IPS-18a (cell line): ENCODE data around the gene EFCAB13.
A peak's percentile ranks its signal among the peaks of the same experiment; 100 is the strongest.

Experiments used
- H3K27ac ChIP-seq: one replicate; pipeline ENCODE4 v1.5.1; 2013; ENCODE audit warnings: low read length
- H3K27me3 ChIP-seq: one replicate; pipeline ENCODE4 v1.6.1; 2013; ENCODE audit warnings: mild to moderate bottlenecking, low read length; ENCODE audit not compliant: control insufficient read depth, insufficient read depth
- H3K36me3 ChIP-seq: one replicate; pipeline ENCODE4 v1.6.1; 2013; ENCODE audit warnings: low read depth, low read length; ENCODE audit not compliant: control insufficient read depth
- H3K4me1 ChIP-seq: one replicate; pipeline ENCODE4 v1.6.1; 2013; ENCODE audit warnings: low read depth, low read length; ENCODE audit not compliant: control insufficient read depth
- H3K4me3 ChIP-seq: one replicate; pipeline ENCODE4 v1.5.1; 2013; ENCODE audit warnings: low read length
- H3K9ac ChIP-seq: one replicate; pipeline ENCODE4 v1.6.1; 2013; ENCODE audit warnings: mild to moderate bottlenecking, low read length, moderate library complexity
- H3K9me3 ChIP-seq: one replicate; pipeline ENCODE4 v1.6.1; 2013; ENCODE audit warnings: low read depth, low read length; ENCODE audit not compliant: control insufficient read depth

The EFCAB13 gene, protein sequence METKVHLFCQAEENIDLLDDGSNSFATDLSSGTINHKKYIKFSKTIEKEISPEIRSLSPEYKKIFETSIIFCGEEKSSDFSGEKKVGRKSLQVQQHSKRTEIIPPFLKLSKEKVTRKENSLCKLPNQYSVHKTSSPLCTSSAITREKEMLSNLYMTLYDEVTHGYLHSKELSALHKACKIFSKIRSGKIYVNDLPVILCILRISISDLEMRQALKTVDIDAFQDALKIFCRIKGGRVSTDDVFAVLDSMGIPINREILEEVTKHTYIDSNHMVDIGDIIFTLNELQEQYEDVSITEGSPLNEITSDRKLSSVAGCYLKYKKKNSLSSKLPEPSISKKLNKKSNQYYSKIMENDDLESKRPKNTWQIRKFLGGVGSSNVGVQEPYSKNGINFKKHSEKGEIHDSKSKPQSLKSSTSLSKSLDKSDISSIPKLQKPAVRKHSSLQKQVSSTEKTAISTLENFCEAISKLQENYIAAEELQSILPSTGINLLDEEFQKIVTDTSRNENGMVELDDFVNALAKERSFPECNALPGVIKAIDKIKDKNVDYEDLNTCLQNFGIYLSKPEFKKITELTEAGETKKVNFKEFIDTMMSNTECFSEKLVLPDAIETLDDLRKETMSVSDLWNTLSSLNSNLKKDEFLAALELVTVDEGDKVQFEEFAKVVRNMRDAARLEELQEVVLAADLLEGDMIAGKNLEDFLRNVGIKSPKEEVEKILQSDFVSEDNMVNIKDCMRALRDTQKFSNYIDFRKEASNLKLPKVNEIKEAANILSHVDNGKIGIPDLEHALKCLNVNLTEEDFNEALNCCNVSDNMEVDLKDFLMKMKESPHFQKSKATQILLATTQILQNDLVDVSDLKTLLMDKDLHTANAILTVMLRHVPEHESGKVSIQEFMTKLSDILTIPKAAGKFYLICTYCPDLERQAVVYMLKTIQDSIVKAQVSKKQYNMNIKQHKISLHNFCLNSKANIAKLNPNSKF

DNA sequence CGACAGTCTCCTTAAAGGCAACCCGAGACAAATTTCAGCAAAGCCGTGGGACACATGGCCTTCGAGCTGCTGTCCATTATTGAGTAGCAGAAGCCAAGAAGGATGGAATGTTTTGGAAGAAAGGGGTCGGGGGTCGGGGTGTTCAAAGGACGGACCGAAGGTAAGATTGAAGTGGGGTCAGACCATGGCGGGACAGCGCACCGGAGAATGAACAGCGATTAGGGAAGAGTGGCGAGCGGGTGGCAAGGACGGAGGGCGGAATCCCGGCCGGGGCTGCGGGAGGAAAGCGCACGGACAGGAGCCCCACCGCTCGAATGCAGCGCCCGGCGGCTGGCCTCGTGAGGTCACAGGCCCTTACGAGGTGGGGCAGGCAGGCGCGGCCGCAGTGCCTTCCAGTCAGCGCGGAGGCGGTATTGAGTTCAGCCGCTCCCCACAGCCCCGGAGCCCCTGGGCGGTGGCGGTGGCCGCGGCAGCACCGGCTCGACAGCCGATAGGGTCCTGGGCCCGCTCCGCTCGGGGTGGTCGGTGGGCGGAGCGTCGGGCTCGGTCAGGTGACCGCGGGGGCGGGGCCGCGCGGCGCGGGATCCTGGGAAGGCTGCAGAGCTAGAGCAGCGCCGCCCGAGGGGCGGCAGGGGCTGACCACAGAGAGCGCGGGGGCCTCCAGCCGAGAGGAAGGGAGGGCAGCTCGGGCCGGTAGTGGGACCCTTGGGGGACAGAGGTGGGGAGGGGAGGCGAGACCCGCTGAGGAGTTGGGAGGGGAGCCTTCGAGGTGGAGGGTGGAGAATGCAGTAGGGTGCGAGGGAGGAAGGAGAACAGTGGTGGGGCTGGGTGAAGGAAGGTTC, at the start of gene EFCAB13:
Gene EFCAB13 (plus strand): TSS at position 574 of the 842 bp plus-strand sequence. CDS start 4,399 bp downstream, outside the sequence.
- Histone ChIP-seq H3K27ac (no peak within 1 kb of the TSS), H3K9me3 (peaks cover 5% of the 10 kb centered on the region), H3K36me3 (no peaks in the 10 kb centered on the region)

DNA sequence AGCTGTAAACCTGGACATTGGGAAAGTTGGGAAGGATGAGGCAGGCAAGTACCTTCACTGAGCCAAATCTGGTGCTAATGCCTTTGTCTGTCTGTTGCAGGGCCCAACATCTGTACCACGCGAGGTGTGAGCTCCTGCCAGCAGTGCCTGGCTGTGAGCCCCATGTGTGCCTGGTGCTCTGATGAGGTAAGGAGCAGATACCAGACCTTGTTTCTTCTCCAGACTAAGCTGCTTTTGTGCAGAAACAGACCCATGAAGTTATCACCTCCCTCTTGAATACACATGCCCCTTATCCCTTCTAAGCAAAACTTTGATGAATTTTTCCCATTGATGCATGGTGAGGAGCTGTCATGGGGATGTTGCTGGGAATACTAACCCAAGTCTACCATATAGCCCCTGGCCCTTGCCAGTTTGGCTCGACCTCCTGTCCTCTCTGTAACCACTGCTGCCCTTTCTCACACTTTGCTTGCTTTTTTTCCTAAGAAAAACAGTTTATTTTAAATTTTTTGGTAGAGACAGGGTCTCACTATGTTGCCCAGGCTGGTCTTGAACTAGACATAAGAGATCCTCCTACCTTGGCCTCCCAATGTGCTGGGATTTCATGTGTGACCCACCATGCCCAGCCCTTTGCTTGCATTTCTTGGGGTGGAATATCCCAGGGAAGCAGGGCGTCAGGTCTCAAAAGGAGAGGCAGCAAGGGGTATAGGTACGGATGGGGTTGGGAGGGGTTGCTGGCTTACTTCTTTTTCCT, 49.3 kb upstream of the EFCAB13 start:
- H3K4me3 ChIP-seq, result no peak overlapping the region
- no peak overlapping the region for H3K27ac ChIP-seq
- no peaks in the 10 kb centered on the region for H3K27me3 ChIP-seq
- H3K9ac ChIP-seq, result no peak overlapping the region
- peaks cover 27% of the 10 kb centered on the region for H3K4me1 ChIP-seq
- H3K9me3 ChIP-seq, result no peaks in the 10 kb centered on the region
- no peaks in the 10 kb centered on the region for H3K36me3 ChIP-seq

More for the DNA sequence above, at the start of gene EFCAB13:
- peaks cover 24% of the 10 kb centered on the region for H3K27me3 ChIP-seq
- H3K9ac ChIP-seq, result peak within 1 kb of the TSS; percentile 62
- H3K4me3 ChIP-seq, result peak within 1 kb of the TSS; percentile 76
- H3K4me1 ChIP-seq, result peaks cover 6% of the 10 kb centered on the region

DNA sequence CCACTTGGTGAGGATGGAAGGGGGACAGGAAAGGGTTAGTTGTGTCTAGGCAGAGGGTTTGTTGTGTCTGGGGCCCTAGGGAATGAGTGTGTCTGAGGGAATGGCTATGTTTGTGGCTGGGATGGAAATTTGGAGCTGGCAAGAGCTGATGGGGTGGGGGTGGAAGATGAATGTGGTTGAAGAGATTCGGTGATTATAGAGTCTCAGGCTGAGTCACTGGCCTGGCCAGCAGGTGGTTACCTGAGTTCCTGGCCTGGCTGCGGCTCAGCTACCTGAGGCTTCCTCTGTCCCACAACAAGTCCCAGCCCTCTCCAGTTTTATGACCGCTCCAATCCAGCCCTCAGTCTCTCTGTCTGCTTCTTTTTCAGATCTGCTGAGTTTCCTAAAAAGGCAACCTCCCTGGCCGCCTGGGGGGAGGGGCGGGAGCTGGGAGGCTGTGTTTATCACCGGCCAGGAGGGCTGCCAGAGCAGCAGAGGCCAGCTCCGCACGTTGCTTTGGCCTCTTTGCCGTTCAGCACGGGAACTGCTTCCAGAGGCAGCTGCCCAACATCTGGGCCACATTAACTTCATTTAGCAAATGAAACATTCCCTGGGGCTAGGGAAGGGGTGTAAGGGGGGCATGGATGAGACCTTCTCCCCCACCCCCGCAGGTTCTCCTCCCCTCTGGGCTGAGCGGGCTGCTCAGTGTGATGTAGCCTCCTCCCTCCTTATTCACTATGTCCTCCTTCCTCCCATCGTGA, 48.3 kb upstream of the EFCAB13 start:
- Histone ChIP-seq H3K4me3 (peak overlapping the region; percentile 4), H3K36me3 (no peaks in the 10 kb centered on the region), H3K27ac (no peak overlapping the region), H3K9ac (peak overlapping the region; percentile 24), H3K4me1 (peaks cover 27% of the 10 kb centered on the region), H3K9me3 (no peaks in the 10 kb centered on the region), H3K27me3 (no peaks in the 10 kb centered on the region)

DNA sequence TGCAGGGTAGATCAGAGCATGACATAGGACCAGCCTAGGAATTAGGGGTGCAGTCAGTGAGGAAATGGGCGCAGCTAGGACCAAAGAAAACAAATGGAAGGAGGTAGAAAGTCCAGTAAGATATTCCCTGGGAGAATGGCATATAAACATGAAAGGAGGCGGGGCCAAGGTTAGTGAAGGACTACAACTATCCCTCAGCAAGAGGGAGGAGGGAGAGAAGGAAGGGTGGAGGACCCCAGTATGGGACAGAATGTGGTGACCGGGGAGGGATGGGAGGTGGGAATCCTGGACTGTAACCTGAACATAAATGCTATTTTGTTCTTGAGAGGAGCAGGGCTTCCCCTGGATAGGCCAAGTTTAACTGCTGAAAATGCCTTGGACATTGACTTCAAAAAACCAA, 47.3 kb upstream of the EFCAB13 start:
- Histone ChIP-seq H3K9ac (no peak overlapping the region), H3K4me1 (peaks cover 27% of the 10 kb centered on the region), H3K9me3 (no peaks in the 10 kb centered on the region), H3K4me3 (no peak overlapping the region), H3K27ac (no peak overlapping the region), H3K27me3 (no peaks in the 10 kb centered on the region), H3K36me3 (no peaks in the 10 kb centered on the region)

DNA sequence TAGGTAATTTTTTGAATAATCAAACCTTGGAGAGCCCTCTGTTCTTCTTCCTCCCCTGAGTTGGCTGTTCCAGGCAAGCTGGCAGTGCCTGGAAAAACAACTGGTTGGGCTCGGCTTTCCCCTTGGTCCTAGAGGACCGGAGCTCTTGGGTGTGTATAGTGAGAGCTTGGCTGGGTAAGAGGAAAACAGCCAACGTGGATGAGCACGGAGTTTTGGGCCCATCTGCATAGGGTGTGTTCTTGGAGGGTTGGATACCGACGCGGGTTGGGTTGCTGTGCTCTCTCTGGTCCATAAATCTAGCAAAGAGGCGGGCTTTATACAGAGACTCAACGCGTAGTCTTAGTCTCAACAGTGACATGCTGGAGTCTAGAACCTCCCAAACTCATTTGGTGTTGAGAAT, 46.9 kb upstream of the EFCAB13 start:
- peaks cover 27% of the 10 kb centered on the region for H3K4me1 ChIP-seq
- H3K27me3 ChIP-seq, result no peaks in the 10 kb centered on the region
- no peak overlapping the region for H3K4me3 ChIP-seq
- H3K27ac ChIP-seq, result no peak overlapping the region
- H3K9me3 ChIP-seq, result no peaks in the 10 kb centered on the region
- H3K36me3 ChIP-seq, result no peaks in the 10 kb centered on the region
- no peak overlapping the region for H3K9ac ChIP-seq

DNA sequence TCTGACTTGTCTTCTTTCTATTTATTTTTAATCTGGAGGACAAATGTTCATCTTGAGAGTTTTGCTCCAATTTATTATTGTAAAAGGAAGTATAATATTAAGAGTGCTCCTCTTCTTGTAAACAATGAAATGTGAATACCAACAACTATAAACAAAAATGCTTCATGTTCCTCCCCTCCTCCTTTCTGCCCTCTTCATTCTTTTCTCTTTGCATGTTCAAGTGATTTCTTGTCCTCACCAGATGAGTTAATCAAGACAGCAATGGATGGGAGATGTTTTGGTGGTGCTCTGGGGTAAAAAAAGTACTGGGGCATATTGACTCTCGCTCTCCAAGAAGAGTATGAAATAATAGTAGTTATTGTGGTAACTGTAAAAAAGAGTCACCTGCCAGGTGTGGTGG, 45.8 kb upstream of the EFCAB13 start:
- Histone ChIP-seq H3K27ac (no peak overlapping the region), H3K36me3 (no peaks in the 10 kb centered on the region), H3K27me3 (no peaks in the 10 kb centered on the region), H3K4me3 (no peak overlapping the region), H3K9ac (no peak overlapping the region), H3K4me1 (peaks cover 27% of the 10 kb centered on the region), H3K9me3 (no peaks in the 10 kb centered on the region)

DNA sequence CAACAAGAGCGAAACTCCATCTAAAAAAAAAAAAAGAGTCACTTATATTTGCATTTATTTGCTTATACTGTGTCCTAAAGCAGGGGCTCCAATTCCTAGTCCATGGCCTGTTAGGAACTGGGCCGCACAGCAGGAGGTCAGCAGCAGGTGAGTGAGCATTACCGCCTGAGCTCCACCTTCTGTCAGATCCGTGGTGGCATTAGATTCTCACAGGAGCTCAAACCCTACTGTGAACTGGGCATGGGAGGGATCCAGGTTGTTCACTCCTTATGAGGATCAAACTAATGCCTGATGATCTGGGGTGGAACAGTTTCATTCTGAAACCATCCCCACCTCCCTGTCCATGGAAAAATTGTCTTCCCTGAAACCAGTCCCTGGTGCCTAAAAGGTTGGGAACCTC, 45.2 kb upstream of the EFCAB13 start:
- Histone ChIP-seq H3K9ac (no peak overlapping the region), H3K4me3 (no peak overlapping the region), H3K27ac (no peak overlapping the region), H3K9me3 (no peaks in the 10 kb centered on the region), H3K27me3 (no peaks in the 10 kb centered on the region), H3K36me3 (no peaks in the 10 kb centered on the region), H3K4me1 (peaks cover 27% of the 10 kb centered on the region)

DNA sequence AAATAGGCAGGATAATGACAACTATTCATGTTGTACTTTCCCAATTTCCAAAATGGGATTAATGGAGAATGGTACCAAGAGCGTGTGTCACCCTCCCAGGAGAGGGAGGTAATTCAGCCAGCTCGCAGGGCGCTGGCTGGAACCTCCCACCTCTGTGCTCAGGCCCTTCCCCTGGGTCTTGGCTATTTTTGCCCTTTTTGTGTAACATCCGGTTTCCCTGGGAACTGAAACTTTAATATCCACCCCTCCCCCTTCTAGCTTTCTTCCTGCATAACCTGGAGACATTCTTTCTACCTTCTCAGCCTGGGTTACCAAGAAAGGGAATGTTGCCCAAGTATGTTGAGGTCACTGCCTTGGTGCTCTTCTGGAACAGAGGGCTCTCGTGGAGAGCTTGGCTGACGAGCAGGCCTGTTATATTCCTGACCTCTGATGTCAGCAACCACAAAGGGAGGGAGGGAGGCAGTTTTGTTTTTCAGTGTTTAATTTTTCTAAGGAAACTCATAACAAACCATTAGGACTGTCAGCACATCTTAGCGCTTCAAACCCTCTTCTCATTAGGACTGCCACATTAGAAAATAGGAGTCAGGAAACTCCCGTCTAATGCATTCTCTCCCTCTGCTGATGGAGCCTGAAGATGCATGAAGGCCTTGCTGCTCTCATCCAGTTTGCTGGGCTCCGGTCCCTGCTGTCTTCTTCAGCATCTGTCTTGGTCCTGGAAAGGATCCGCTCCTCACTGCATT, 44.5 kb upstream of the EFCAB13 start:
- H3K27me3 ChIP-seq, result no peaks in the 10 kb centered on the region
- H3K9me3 ChIP-seq, result no peaks in the 10 kb centered on the region
- no peak overlapping the region for H3K9ac ChIP-seq
- H3K36me3 ChIP-seq, result no peaks in the 10 kb centered on the region
- peaks cover 27% of the 10 kb centered on the region for H3K4me1 ChIP-seq
- H3K4me3 ChIP-seq, result no peak overlapping the region
- H3K27ac ChIP-seq, result no peak overlapping the region

DNA sequence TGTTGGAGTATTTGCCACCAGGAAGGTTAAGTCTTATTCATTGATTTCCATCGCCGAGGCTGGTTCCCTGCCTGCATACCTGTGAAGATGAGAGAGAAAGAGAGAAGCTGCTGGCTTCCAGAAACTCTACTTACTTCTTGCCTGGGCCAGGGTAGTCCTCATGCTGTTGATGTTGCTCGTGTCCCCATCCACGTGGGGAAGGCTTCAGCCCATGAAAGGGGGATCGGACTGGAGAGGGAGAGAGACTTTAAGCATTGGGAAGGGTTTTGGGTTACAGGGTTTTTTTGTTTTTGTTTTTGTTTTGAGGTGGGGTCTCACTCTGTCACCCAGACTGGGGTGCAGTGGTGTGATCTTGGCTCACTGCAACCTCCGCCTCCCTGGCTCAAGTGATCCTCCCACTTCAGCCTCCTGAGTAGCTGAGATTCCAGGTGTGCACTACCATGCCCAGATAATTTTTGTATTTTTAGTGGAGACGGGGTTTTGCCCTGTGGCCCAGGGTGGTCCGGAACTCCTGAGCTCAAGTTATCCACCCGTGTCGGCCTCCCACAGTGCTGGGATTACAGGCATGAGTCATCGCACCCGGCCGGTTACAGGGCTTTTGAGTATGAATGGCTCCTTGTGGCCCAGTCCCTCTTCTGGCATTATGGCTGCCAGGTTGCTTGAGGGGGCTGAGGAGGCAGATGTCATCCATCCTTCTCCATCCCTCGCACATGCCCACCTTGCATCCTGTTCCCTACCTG, 43.5 kb upstream of the EFCAB13 start:
- no peak overlapping the region for H3K9ac ChIP-seq
- H3K9me3 ChIP-seq, result no peaks in the 10 kb centered on the region
- H3K36me3 ChIP-seq, result no peaks in the 10 kb centered on the region
- no peak overlapping the region for H3K27ac ChIP-seq
- H3K4me1 ChIP-seq, result peaks cover 19% of the 10 kb centered on the region
- no peak overlapping the region for H3K4me3 ChIP-seq
- H3K27me3 ChIP-seq, result no peaks in the 10 kb centered on the region
